SK-N-MC (cell line): Measurements from ENCODE around the gene TMEM87B.

Experiments used
- EZH2 ChIP-seq: fragments of 200-600 bp; sonication (generic); IDR thresholded peaks from one replicate; pipeline ENCODE4 v1.6.1; 2017; ENCODE audit warnings: antibody characterized with exemption
- POLR2AphosphoS5 ChIP-seq: IDR thresholded peaks from 2 replicates; pipeline ENCODE4 v1.6.1; 2012; ENCODE audit warnings: mild to moderate bottlenecking, low read depth, low read length, borderline replicate concordance

DNA sequence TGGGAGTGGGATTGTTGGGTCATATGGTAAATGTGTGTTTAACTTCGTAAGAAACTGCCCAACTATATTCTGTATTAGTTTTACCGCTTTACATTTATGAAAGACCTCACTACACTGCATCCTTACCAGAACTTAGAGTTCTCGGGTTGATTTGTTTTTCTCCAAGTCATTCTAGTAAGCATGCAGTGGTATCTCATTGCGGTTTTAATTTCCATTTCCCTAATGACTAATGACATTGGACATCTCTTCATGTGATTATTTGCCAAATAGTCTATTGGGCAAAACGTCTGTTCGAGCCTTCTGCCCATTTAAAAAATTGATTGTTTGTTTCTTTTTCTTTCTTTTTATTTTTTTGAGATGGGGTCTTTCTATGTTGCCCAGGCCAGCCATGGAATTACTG, 89.9 kb downstream of the TMEM87B start:
- TF ChIP-seq POLR2AphosphoS5 (no peak), EZH2 (no peak)
